H1 (cell line): Measurements from ENCODE around the gene DUSP7. TPM values are rescaled to one million over a fixed set of nuclear protein-coding genes. Genes with fewer than 3 reads are reported as not detected.

Experiments used
- CTCF ChIA-PET: fragments of 300-600 bp; sonication (Branson Sonifier 250); formaldehyde crosslinking; loops from one replicate; lab custom pipeline; 2021; ENCODE audit not compliant: partially characterized antibody; lab: Charles Lee
- POLR2A ChIA-PET: fragments of 300-600 bp; sonication (Branson Sonifier 250); formaldehyde crosslinking; loops from one replicate; lab custom pipeline; 2021; ENCODE audit warnings: inconsistent platforms; ENCODE audit not compliant: partially characterized antibody; lab: Charles Lee
- DNase-seq, 2 experiments: peaks; one replicate each; pipeline versions ENCODE4 v3.0.0 to v3.0.0-alpha.2; 2010 to 2022; ENCODE audit warnings: low spot score in 2 of 2, low read depth in 1 of 2, mixed read lengths in 1 of 2
- FAIRE-seq: peaks from 2 replicates; lab custom pipeline; 2011; peaks lifted over from hg19 to GRCh38; lab: Jason Lieb, UNC
- H2AFZ ChIP-seq: 2 replicates; pipeline ENCODE4 v1.8.1; 2012; ENCODE audit warnings: low read length, inconsistent platforms
- H2AK5ac ChIP-seq: 2 replicates; pipeline ENCODE4 v1.6.1; 2013; ENCODE audit warnings: low read depth, low read length
- H2BK120ac ChIP-seq: replicated peaks from 2 replicates; pipeline ENCODE3; 2013; ENCODE audit warnings: low read depth, low read length, inconsistent platforms
- H2BK12ac ChIP-seq: 2 replicates; pipeline ENCODE4 v1.6.1; 2013; ENCODE audit warnings: low read depth, low read length
- H2BK15ac ChIP-seq: 2 replicates; pipeline ENCODE4 v1.6.1; 2013; ENCODE audit warnings: low read length
- H2BK20ac ChIP-seq: 2 replicates; pipeline ENCODE4 v1.6.1; 2013; ENCODE audit warnings: low read length
- H2BK5ac ChIP-seq: 2 replicates; pipeline ENCODE4 v1.6.1; 2013; ENCODE audit warnings: low read depth, low read length
- H3K14ac ChIP-seq: 2 replicates; pipeline ENCODE4 v1.6.1; 2013; ENCODE audit warnings: inconsistent platforms; ENCODE audit not compliant: insufficient read length
- H3K18ac ChIP-seq: 2 replicates; pipeline ENCODE4 v1.6.1; 2013; ENCODE audit warnings: low read length; ENCODE audit errors: extremely low read depth
- H3K23ac ChIP-seq: 2 replicates; pipeline ENCODE4 v1.6.1; 2013; ENCODE audit warnings: inconsistent platforms; ENCODE audit not compliant: insufficient read length
- H3K23me2 ChIP-seq: 2 replicates; pipeline ENCODE4 v1.6.1; 2013; ENCODE audit warnings: low read depth, low read length
- H3K27ac ChIP-seq: 2 replicates; pipeline ENCODE4 v1.6.1; 2011; ENCODE audit warnings: low read depth, low read length, inconsistent platforms
- H3K27me3 ChIP-seq, 4 experiments: replicated peaks in 1 of 4; 1 replicate in 1 of 4; 2 replicates in 3 of 4; pipeline versions ENCODE4 v1.6.1 to v1.8.1; 2011 to 2013; ENCODE audit warnings: low read length in 3 of 4, mild to moderate bottlenecking in 3 of 4, inconsistent platforms in 2 of 4, mixed read lengths in 2 of 4, moderate library complexity in 1 of 4; ENCODE audit not compliant: control insufficient read depth in 3 of 4, insufficient read depth in 3 of 4; ENCODE audit errors: extremely low read depth in 1 of 4
- H3K36me3 ChIP-seq, 4 experiments: 2 replicates each; pipeline versions ENCODE4 v1.6.1 to v1.8.1; 2011 to 2013; ENCODE audit warnings: mild to moderate bottlenecking in 4 of 4, low read length in 3 of 4, moderate library complexity in 2 of 4, control low read depth in 1 of 4, inconsistent platforms in 1 of 4; ENCODE audit not compliant: insufficient read depth in 4 of 4, control insufficient read depth in 2 of 4
- H3K4ac ChIP-seq: replicated peaks from 2 replicates; pipeline ENCODE3; 2013; ENCODE audit warnings: low read length, low read depth, mixed read lengths, inconsistent platforms; ENCODE audit not compliant: insufficient read length
- H3K4me1 ChIP-seq, 4 experiments: replicated peaks in 1 of 4; 1 replicate in 1 of 4; 2 replicates in 3 of 4; pipeline versions ENCODE4 v1.6.1 to v1.8.1; 2011 to 2013; ENCODE audit warnings: low read length in 3 of 4, inconsistent platforms in 2 of 4, mixed read lengths in 1 of 4; ENCODE audit not compliant: insufficient read depth in 4 of 4, control insufficient read depth in 3 of 4
- H3K4me2 ChIP-seq, 2 experiments: 2 replicates each; pipeline versions ENCODE4 v1.6.1 to v1.8.1; 2011 to 2013; ENCODE audit warnings: low read depth in 2 of 2, low read length in 2 of 2, control low read depth in 1 of 2, inconsistent platforms in 1 of 2, mild to moderate bottlenecking in 1 of 2; ENCODE audit not compliant: insufficient read depth in 1 of 2
- H3K4me3 ChIP-seq, 4 experiments: fragments of 200-600, 300-600 bp in 1 of 4; sonication (generic), shearing (Covaris generic), sonication (Bioruptor Twin) in 1 of 4; 2 replicates each; pipeline versions ENCODE4 v1.5.1 to v1.8.1; 2011 to 2016; ENCODE audit warnings: low read length in 4 of 4, low read depth in 3 of 4, control low read depth in 2 of 4, inconsistent platforms in 2 of 4, mild to moderate bottlenecking in 2 of 4, mixed read lengths in 1 of 4, moderate library complexity in 1 of 4; ENCODE audit not compliant: insufficient read depth in 2 of 4; ENCODE audit errors: extremely low read depth in 1 of 4
- H3K56ac ChIP-seq: replicated peaks from 2 replicates; pipeline ENCODE3; 2013; ENCODE audit warnings: low read depth, mild to moderate bottlenecking, mixed read lengths, low read length, inconsistent platforms; ENCODE audit not compliant: insufficient read length
- H3K79me1 ChIP-seq: 2 replicates; pipeline ENCODE4 v1.6.1; 2013; ENCODE audit warnings: low read depth, low read length, control low read depth
- H3K79me2 ChIP-seq, 2 experiments: 2 replicates each; pipeline versions ENCODE4 v1.6.1 to v1.8.1; 2012 to 2013; ENCODE audit warnings: low read length in 2 of 2, mild to moderate bottlenecking in 2 of 2, inconsistent platforms in 1 of 2; ENCODE audit not compliant: insufficient read depth in 2 of 2, control insufficient read depth in 1 of 2
- H3K9ac ChIP-seq, 4 experiments: replicated peaks in 1 of 4; 1 replicate in 1 of 4; 2 replicates in 3 of 4; pipeline versions ENCODE4 v1.6.1 to v1.8.1; 2011 to 2013; ENCODE audit warnings: low read depth in 3 of 4, low read length in 3 of 4, control low read depth in 2 of 4, mild to moderate bottlenecking in 2 of 4, moderate library complexity in 2 of 4, inconsistent platforms in 1 of 4; ENCODE audit errors: extremely low read depth in 1 of 4
- H3K9me3 ChIP-seq, 2 experiments: 2 replicates each; pipeline versions ENCODE4 v1.6.1 to v1.8.1; 2012 to 2013; ENCODE audit warnings: mild to moderate bottlenecking in 2 of 2, moderate library complexity in 2 of 2, control low read depth in 1 of 2, inconsistent platforms in 1 of 2, low read depth in 1 of 2, low read length in 1 of 2, mixed read lengths in 1 of 2; ENCODE audit not compliant: insufficient read depth in 2 of 2
- H4K20me1 ChIP-seq, 2 experiments: replicated peaks in 1 of 2; 2 replicates each; pipeline versions ENCODE3 to v1.8.1; 2011 to 2013; ENCODE audit warnings: inconsistent platforms in 2 of 2, low read length in 2 of 2, mild to moderate bottlenecking in 1 of 2; ENCODE audit not compliant: insufficient read depth in 2 of 2, control insufficient read depth in 1 of 2
- H4K5ac ChIP-seq: 2 replicates; pipeline ENCODE4 v1.6.1; 2013; ENCODE audit warnings: low read length, low read depth, mixed read lengths, inconsistent platforms; ENCODE audit not compliant: insufficient read length
- H4K8ac ChIP-seq: 2 replicates; pipeline ENCODE4 v1.8.0; 2013; ENCODE audit warnings: mild to moderate bottlenecking, moderate library complexity, low read length, inconsistent platforms; ENCODE audit not compliant: insufficient read depth; ENCODE audit errors: extremely low read depth
- H4K91ac ChIP-seq: replicated peaks from 2 replicates; pipeline ENCODE3; 2013; ENCODE audit warnings: low read length, mixed read lengths, inconsistent platforms; ENCODE audit not compliant: insufficient read length
- CTBP2 ChIP-seq: IDR thresholded peaks from 2 replicates; pipeline ENCODE4 v1.7.0; 2011; ENCODE audit warnings: borderline replicate concordance, mild to moderate bottlenecking, moderate library complexity, mixed read lengths, low read length; ENCODE audit not compliant: insufficient read depth, insufficient read length
- GABPA ChIP-seq: IDR thresholded peaks from 2 replicates; pipeline ENCODE4 v1.6.1; 2011; ENCODE audit warnings: mild to moderate bottlenecking, low read length, moderate library complexity, borderline replicate concordance; ENCODE audit not compliant: insufficient read depth
- GTF2F1 ChIP-seq: IDR thresholded peaks from 2 replicates; pipeline ENCODE4 v1.6.1; 2012; ENCODE audit warnings: low read depth, low read length, improper control_type of control experiment, borderline replicate concordance
- MAFK ChIP-seq: IDR thresholded peaks from 2 replicates; pipeline ENCODE4 v1.6.1; 2012; ENCODE audit warnings: low read depth, mild to moderate bottlenecking, improper control_type of control experiment, low read length
- POLR2AphosphoS5 ChIP-seq: IDR thresholded peaks from 2 replicates; pipeline ENCODE4 v1.6.1; 2011; ENCODE audit warnings: low read depth, low read length
- RNF2 ChIP-seq: fragments of 200-900, 300-1000 bp; sonication (generic); IDR thresholded peaks from 2 replicates; pipeline ENCODE4 v1.7.1; 2016; ENCODE audit warnings: borderline replicate concordance, low read depth, mild to moderate bottlenecking, antibody characterized with exemption, low read length; ENCODE audit not compliant: poor library complexity, severe bottlenecking; ENCODE audit errors: missing control alignments
- RXRA ChIP-seq: IDR thresholded peaks from 2 replicates; pipeline ENCODE4 v1.6.1; 2011; ENCODE audit warnings: low read depth, mild to moderate bottlenecking, low read length, moderate library complexity; ENCODE audit not compliant: insufficient read depth
- SIN3A ChIP-seq, 2 experiments: IDR thresholded peaks in 1 of 2; conservative IDR thresholded peaks in 1 of 2; 2 replicates each; pipeline ENCODE4 v1.6.1; 2011 to 2012; ENCODE audit warnings: low read length in 2 of 2, improper control_type of control experiment in 1 of 2, low read depth in 1 of 2, mild to moderate bottlenecking in 1 of 2
- SP4 ChIP-seq: IDR thresholded peaks from 2 replicates; pipeline ENCODE4 v1.6.1; 2012; ENCODE audit warnings: low read length, inconsistent platforms
- SRF ChIP-seq: IDR thresholded peaks from 2 replicates; pipeline ENCODE4 v1.6.1; 2011; ENCODE audit warnings: mild to moderate bottlenecking, low read depth, low read length, moderate library complexity
- TCF12 ChIP-seq: IDR thresholded peaks from 2 replicates; pipeline ENCODE4 v1.6.1; 2011; ENCODE audit warnings: low read depth, mild to moderate bottlenecking, low read length
- WGBS, 2 experiments: shearing (Covaris generic) in 1 of 2; methylation state at CpG; one replicate each; pipeline versions ENCODE4 v1.1.6 to v1.1.7; 2013 to 2015; ENCODE audit warnings: low lambda C conversion rate in 2 of 2, mixed read lengths in 2 of 2, inconsistent platforms in 1 of 2, low coverage in 1 of 2, missing lambda C conversion rate in 1 of 2; ENCODE audit not compliant: insufficient replicate concordance in 2 of 2, insufficient coverage in 1 of 2, insufficient read length in 1 of 2; ENCODE audit errors: extremely low coverage in 1 of 2, missing lambda C conversion rate in 1 of 2; 5-methylcytosine and 5-hydroxymethylcytosine counted together
- polyA plus RNA-seq, 7 experiments: library from polyadenylated mRNA; depleted of rRNA in 3 of 7; stranded (reverse) in 5 of 7; unstranded in 2 of 7; fragments of >200 nt in 5 of 7; fragments of 200-250 nt in 2 of 7; gene quantifications; 1 replicate in 5 of 7; 2 replicates in 1 of 7; 4 replicates in 1 of 7; pipeline versions ENCODE4 v1.2.1 to v1.2.3, GENCODE V29; 2011 to 2013; ENCODE audit warnings: missing spikeins in 2 of 7, mixed read lengths in 2 of 7
- total RNA-seq: library from RNA; stranded (reverse); fragmentation: NEBNext Ultra II Directional; extraction: Animal tissue kit (Norgen Biotek cat#: 25700); gene quantifications from 2 replicates; pipeline ENCODE4 v1.2.1, GENCODE V29; 2021
- TF ChIP-seq, protein P1 (sequence below): IDR thresholded peaks from 2 replicates; pipeline ENCODE4 v1.6.1; 2011; ENCODE audit warnings: low read depth, mild to moderate bottlenecking, low read length; ENCODE audit not compliant: insufficient read depth

DUSP7 gene
- total and polyA plus RNA-seq, 2 of the 8 experiments (the other 6 are each of a cell fraction or from before 2014, with no cell fraction given): 19.4 to 24.9 TPM

DNA sequence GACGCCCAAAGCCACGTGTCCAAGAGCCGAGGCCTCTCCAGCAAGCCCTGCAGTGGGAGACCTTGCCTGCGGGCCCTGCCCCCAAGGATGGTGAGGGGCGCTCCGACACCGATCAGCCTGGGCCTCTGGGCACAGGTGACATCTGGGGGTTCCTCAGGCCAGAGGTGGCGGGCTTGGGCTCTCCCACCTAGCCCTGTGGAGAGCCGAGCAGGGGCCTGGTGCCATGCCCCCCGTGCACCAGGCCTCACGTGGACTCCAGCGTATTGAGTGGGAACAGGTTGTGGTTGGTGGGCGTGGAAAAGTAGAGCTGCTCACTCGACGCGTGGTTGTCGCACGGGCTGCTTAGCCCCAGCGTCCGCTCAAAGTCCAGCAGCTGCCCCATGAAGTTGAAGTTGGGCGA, 5.8 kb downstream of the DUSP7 start:
- FAIRE-seq (no peak), DNase-seq (no peak)
- Histone ChIP-seq H3K23me2 (peaks cover 6% of the 10 kb centered on the region), H3K27ac (no peak overlapping the region), H3K14ac (no peak overlapping the region), H3K23ac (no peak overlapping the region), H2BK5ac (no peak overlapping the region), H2BK120ac (no peak overlapping the region), H3K36me3 (peaks cover 0 to 11% (median 8%) of the 10 kb centered on the region in 4 experiments; a peak in 5 of 8 replicates), H3K79me1 (no peaks in the 10 kb centered on the region; the same call in 1 of the 2 replicates), H3K18ac (no peak overlapping the region), H3K27me3 (peaks cover 0 to 4% (median 2%) of the 10 kb centered on the region in 4 experiments; a peak in 4 of 7 replicates), H3K4ac (no peak overlapping the region), H3K9ac (no peak overlapping the region), H2BK15ac (no peak overlapping the region), H3K56ac (no peak overlapping the region), H3K79me2 (peaks cover 0 to 2% of the 10 kb centered on the region in 2 experiments; a peak in 1 of 4 replicates), H2BK12ac (no peak overlapping the region), H3K4me2 (no peak overlapping the region), H3K9me3 (no peaks in the 10 kb centered on the region), H2AFZ (no peak overlapping the region), H3K4me1 (peaks cover 0 to 15% (median 11%) of the 10 kb centered on the region in 4 experiments; a peak in 6 of 7 replicates), H4K20me1 (peaks cover 0 to 2% of the 10 kb centered on the region in 2 experiments), H2BK20ac (no peak overlapping the region), H4K91ac (no peak overlapping the region), H4K5ac (no peak overlapping the region), H4K8ac (no peak overlapping the region), H2AK5ac (no peak overlapping the region), H3K4me3 (no peak overlapping the region)
- POLR2A ChIA-PET: no interaction called here
- CTCF ChIA-PET: interaction anchor here (4.6 to 33.0 kb wide), 6 partner anchors 12 to 95 kb away, joined by 45 to 984 read pairs (median 136); no protein-coding TSS in a partner anchor
- WGBS, 2 experiments: 94% methylated on average over 21 of the region's 21 CpGs; no CpG with 5 or more reads in 1 of the 2 experiments
- no peak for TF ChIP-seq SIN3A (conservative IDR thresholded peaks at IDR 0.05 in 1 of 2, IDR thresholded peaks at IDR 0.05 in 1 of 2; ENCODE audit: low read depth in 1 of 2, low read length in 2 of 2)
- no peak for TF ChIP-seq RNF2
- no peak for TF ChIP-seq TCF12
- no peak for TF ChIP-seq CTBP2
- TF ChIP-seq POLR2AphosphoS5: no peak
- TF ChIP-seq MAFK: no peak
- no peak for TF ChIP-seq GABPA
- no peak for TF ChIP-seq RXRA
- TF ChIP-seq SP4: no peak
- TF ChIP-seq SRF: no peak
- TF ChIP-seq GTF2F1: no peak
- TF ChIP-seq, protein P1, sequence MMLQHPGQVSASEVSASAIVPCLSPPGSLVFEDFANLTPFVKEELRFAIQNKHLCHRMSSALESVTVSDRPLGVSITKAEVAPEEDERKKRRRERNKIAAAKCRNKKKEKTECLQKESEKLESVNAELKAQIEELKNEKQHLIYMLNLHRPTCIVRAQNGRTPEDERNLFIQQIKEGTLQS: no peak
